Vagina (tissue), 1 donor: ENCODE data around the gene KCND1. TPM values are rescaled to one million over a fixed set of nuclear protein-coding genes. Genes with fewer than 3 reads are reported as not detected.

ENCODE experiments used
- small RNA-seq: library from RNA; depleted of rRNA; stranded (forward); fragments of <200 nt; gene quantifications from one replicate; pipeline ENCODE3, GENCODE V24; 2016
- total RNA-seq: library from RNA; depleted of rRNA; stranded (reverse); fragments of >200 nt; gene quantifications from one replicate; pipeline ENCODE4 v1.2.3, GENCODE V29; 2016

Gene KCND1
- total RNA-seq, 1 donor from 2014 or later, result 2.0 TPM

Small RNA genes lying within 50 kb of the gene (small RNA-seq; reads per million reads assigned to genes)
- not detected for gene RNU6-722P

Other genes with a start within 250 kb of the KCND1 start
- gene GLOD5, start 210.1 kb downstream of the KCND1 start, total RNA-seq, result not detected
- 1.2 TPM for gene GATA1, start 185.3 kb downstream of the KCND1 start, total RNA-seq
- 67.8 TPM for gene HDAC6, start 169.8 kb downstream of the KCND1 start, total RNA-seq
- gene ERAS, start 145.3 kb downstream of the KCND1 start, total RNA-seq, result not detected
- gene PCSK1N, start 136.2 kb downstream of the KCND1 start, total RNA-seq, result 15.0 TPM
- 43.5 TPM for gene TIMM17B, start 74.1 kb downstream of the KCND1 start, total RNA-seq
- gene PQBP1, start 73.9 kb downstream of the KCND1 start, total RNA-seq, result 67.5 TPM
- 7.1 TPM for gene SLC35A2, start 60.2 kb downstream of the KCND1 start, total RNA-seq
- gene PIM2, start 52.8 kb downstream of the KCND1 start, total RNA-seq, result 11.5 TPM
- gene OTUD5, start 14.2 kb downstream of the KCND1 start, total RNA-seq, result 44.7 TPM
- 27.5 TPM for gene GRIPAP1, start 30.4 kb upstream of the KCND1 start, total RNA-seq
- gene TFE3, start 71.5 kb upstream of the KCND1 start, total RNA-seq, result 87.4 TPM
- gene CCDC120, start 87.2 kb upstream of the KCND1 start, total RNA-seq, result 8.6 TPM
- 24.1 TPM for gene PRAF2, start 102.2 kb upstream of the KCND1 start, total RNA-seq
- 72.7 TPM for gene WDR45, start 108.0 kb upstream of the KCND1 start, total RNA-seq
- gene GPKOW, start 151.9 kb upstream of the KCND1 start, total RNA-seq, result 17.7 TPM
- 2.2 TPM for gene MAGIX, start 190.9 kb upstream of the KCND1 start, total RNA-seq
- gene PLP2, start 200.1 kb upstream of the KCND1 start, total RNA-seq, result 81.3 TPM
- gene PRICKLE3, start 214.5 kb upstream of the KCND1 start, total RNA-seq, result 26.5 TPM
- gene SYP, start 228.3 kb upstream of the KCND1 start, total RNA-seq, result 11.0 TPM